GM13977 (cell line): ENCODE results near the gene EBF4.

Experiments
- DNase-seq: peaks from one replicate; pipeline ENCODE4 v3.0.0; 2012; ENCODE audit warnings: low spot score
- CTCF ChIP-seq: IDR thresholded peaks from 2 replicates; pipeline ENCODE4 v1.5.1; 2012; ENCODE audit warnings: mild to moderate bottlenecking, control low read depth; ENCODE audit not compliant: insufficient read depth; ENCODE audit errors: extremely low read depth, missing control alignments
- in situ Hi-C: fragments of 300-500 bp; cut with MboI; formaldehyde crosslinking; loops from one replicate; pipeline ENCODE4 v1.12.0; 2022; ENCODE audit warnings: low sequenced_read_pairs, low pct_unique_long_range_greater_than_20kb, mixed read lengths, inconsistent platforms; ENCODE audit not compliant: unreplicated experiment

Gene EBF4

DNA sequence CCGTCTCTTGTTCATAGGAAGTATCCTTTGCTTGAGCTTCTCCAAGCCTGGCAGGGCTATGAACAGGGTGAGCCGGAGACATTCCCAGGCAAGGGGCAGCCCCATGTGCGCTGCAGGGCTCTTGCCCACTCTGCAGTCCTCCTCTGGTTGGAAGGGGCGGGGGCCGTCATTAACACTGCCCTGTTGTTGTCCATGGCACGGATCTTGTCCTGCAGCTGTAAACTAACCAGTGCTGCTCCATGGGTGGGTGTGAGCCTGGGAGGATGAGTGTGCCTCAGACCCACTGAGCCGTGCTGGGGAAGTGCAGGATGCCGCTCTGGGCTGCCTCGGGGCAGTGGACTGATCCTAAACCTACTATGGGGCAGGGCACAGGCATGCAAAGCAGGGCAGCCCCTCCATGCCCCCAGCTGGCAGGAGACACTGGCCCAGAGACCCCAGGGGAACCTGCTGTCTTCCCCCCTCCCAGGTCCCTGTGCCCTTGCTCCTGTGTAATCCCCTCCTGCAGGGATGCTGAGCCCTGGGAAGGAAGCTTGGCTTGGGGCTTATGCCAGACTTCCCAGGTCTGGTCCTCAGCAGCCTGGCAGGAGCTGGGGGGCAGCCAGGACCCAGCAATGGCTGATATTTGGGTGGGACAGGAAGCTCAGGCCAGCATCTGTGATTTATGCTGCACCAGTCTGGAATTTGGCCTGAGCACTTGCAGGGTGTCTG is 8.5 kb downstream of the EBF4 start:
- DNase-seq, result no peak
- TF ChIP-seq CTCF, result no peak
- in situ Hi-C loops, result no loop called here

DNA sequence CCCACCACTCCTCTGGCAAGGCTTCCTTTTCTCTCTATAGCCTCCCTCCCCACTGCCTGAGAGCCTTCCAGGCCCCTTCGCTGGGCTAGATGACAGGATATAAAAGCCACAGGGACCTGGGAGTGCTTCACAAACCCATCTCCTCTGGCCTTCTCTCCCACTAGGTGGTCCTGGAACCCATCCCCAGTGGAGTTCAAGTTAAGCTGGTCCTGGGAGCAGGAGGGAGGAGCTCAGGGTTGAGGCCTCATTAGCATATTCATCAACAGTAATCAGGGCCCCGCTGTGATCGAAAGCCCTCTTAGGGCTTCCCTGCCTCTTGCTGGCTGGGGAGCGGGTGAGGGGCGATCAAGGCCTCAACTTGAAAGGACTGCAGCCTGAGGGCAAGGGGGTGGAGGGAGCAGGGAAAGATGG is 9.1 kb downstream of the EBF4 start:
- TF ChIP-seq CTCF, result no peak
- no peak for DNase-seq
- in situ Hi-C loops, result no loop called here

DNA sequence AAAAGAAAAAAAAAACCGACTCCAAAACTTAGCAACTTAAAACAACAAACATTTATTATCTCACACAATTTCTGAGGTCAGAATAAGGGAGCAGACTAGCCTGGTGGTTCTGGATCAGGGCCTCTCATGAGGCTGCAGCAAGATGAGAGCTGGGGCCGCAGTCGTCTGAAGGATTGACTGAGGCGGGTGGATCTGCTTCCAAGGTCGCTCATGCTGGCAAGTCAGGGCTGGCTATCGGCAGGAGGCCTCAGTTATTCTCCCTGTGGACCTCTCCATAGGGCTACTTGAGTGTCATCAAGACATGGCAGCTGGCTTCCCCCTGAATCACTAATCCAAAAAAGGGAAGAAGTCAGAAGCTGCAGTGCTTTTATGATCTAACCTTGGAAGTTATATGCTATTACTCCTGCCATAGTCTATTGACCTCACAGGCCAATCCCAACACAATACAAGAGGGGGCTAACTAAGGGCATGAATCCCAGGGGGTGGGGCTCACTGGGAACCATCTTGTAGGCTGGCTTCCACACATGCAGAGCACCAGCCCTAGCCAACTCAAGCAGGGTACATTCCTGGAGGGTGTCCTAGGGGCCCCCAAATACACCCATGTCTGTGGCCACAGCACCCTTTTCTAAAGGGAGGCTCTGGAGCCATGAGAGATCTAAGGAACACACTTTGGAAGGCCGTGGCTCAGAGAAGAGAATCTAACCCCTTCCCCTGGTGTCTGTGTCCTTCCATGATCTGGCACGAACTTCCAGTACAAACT is 11.3 kb downstream of the EBF4 start:
- no peak for TF ChIP-seq CTCF
- DNase-seq, result no peak
- in situ Hi-C loops, result no loop called here

GRCh38 chr20:2705931-2706645 is 13.5 kb downstream of the EBF4 start:
- no peak for DNase-seq
- no peak for TF ChIP-seq CTCF
- in situ Hi-C loops, result no loop called here

DNA sequence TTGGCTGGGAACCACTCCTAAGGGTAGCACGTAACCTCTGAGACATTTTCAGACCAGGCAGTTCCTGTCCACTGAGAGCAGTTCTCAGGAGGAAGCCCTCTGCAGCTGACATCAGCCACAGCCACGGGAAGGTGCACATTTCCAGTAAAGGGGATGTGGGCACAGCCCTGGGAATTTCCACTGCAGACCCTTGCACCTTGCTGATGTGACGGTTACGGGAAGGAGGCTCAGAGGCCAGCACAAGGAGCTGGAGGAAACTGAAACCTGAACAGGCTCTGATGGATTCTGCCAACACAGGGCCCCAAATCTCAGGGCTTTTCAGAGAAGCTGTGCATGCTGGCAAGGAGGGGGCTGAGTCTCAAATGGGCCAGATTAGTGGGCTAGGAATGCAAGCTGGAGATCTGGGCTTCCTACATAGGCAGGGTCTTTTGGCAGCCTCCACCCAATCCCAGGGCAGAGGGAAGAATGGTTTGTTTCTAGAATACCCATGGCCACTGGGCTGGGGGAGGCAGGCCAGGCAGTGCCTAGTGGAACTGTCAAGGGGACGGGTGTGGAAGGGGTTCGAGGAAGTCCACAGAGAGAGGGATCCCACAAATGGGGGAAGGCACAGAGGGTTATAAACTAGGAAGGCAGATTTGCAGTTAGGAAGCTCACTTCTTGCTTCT is 14.2 kb downstream of the EBF4 start:
- in situ Hi-C loops, result no loop called here
- DNase-seq, result no peak
- no peak for TF ChIP-seq CTCF

DNA sequence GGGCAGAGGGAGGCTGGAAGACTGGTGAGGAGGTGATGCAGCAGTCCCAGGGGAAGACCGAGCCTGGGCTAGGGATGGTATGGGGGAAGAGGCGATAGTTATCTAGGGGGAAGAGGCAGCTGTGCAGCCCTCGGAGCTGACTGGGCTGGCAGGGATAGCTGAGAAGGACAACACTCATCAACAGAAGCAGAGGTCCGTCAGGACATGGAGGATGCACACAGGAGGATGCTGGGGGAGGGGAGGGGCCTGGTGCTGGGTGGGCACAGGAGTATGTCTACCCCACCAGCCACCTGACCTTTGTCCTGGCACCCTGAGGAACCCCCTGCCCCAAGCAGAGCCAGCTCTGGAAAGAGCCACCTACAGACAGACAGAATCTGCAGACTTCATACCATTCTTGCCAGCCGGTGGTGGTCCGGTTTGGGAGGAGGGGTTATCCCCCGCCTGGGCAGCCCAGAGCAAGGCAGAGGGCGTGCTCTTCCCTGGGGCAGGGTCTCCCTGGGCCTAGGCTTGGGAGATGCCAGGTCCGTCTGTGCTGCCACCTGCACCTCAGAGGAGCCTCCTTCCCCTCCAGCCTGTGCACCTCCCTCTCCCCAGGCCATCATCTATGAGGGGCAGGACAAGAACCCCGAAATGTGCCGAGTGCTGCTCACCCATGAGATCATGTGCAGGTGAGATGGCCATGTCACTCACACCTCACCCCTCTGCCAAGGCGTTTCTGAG is 14.9 kb downstream of the EBF4 start:
- no peak for TF ChIP-seq CTCF
- in situ Hi-C loops, result no loop called here
- DNase-seq, result no peak
